Effector memory CD4-positive, alpha-beta T cell (primary cell): ENCODE data around the gene ZNF365.
"Not testable (repeated sequence)": the region's sequence is repeated elsewhere in the genome, so short reads cannot be mapped to it uniquely, and the experiment has no call there.

Source experiments
- DNase-seq, 3 donors: peaks; one replicate each; pipeline ENCODE4 v3.0.0-alpha.2; 2020
- H3K27ac ChIP-seq: 2 replicates; pipeline ENCODE4 v1.7.0; 2013; ENCODE audit warnings: mild to moderate bottlenecking, low read length, moderate library complexity; ENCODE audit not compliant: insufficient read depth, poor library complexity, severe bottlenecking
- H3K27me3 ChIP-seq: replicated peaks from 2 replicates; pipeline ENCODE4 v1.7.0; 2013; ENCODE audit warnings: mild to moderate bottlenecking, low read length; ENCODE audit not compliant: insufficient read depth, control insufficient read depth, poor library complexity, severe bottlenecking
- H3K36me3 ChIP-seq: 2 replicates; pipeline ENCODE4 v1.7.0; 2013; ENCODE audit warnings: mild to moderate bottlenecking, low read length, moderate library complexity; ENCODE audit not compliant: control insufficient read depth, insufficient read depth
- H3K4me1 ChIP-seq: 2 replicates; pipeline ENCODE4 v1.7.0; 2013; ENCODE audit warnings: low read length, mild to moderate bottlenecking; ENCODE audit not compliant: control insufficient read depth, insufficient read depth, poor library complexity, severe bottlenecking
- H3K4me3 ChIP-seq: 2 replicates; pipeline ENCODE4 v1.7.0; 2013; ENCODE audit warnings: low read length, low read depth, mild to moderate bottlenecking; ENCODE audit not compliant: insufficient read depth, poor library complexity, severe bottlenecking
- H3K9me3 ChIP-seq: 2 replicates; pipeline ENCODE4 v1.7.0; 2013; ENCODE audit warnings: mild to moderate bottlenecking, low read length, moderate library complexity; ENCODE audit not compliant: control insufficient read depth

ZNF365 gene

GRCh38 chr10:62376071-62377025 is 2.2 kb downstream of the ZNF365 start:
- no peak overlapping the region for H3K27ac ChIP-seq
- DNase-seq, result no peak
- no peaks in the 10 kb centered on the region for H3K27me3 ChIP-seq
- peaks cover 7% of the 10 kb centered on the region for H3K4me1 ChIP-seq
- no peak overlapping the region for H3K4me3 ChIP-seq
- no peaks in the 10 kb centered on the region for H3K9me3 ChIP-seq
- no peaks in the 10 kb centered on the region for H3K36me3 ChIP-seq

- no peaks in the 10 kb centered on the region for H3K27me3 ChIP-seq
- H3K4me1 ChIP-seq, result peaks cover 7% of the 10 kb centered on the region
- no peak overlapping the region for H3K4me3 ChIP-seq
- H3K27ac ChIP-seq, result no peak overlapping the region
- DNase-seq, result no peak
- H3K36me3 ChIP-seq, result no peaks in the 10 kb centered on the region
- no peaks in the 10 kb centered on the region for H3K9me3 ChIP-seq
Measured at GRCh38 chr10:62377026-62377415, 2.9 kb downstream of the ZNF365 start.

GRCh38 chr10:62377966-62378365 is 3.8 kb downstream of the ZNF365 start:
- no peak overlapping the region for H3K27ac ChIP-seq
- no peaks in the 10 kb centered on the region for H3K27me3 ChIP-seq
- no peaks in the 10 kb centered on the region for H3K9me3 ChIP-seq
- H3K4me3 ChIP-seq, result no peak overlapping the region
- H3K36me3 ChIP-seq, result no peaks in the 10 kb centered on the region
- no peak for DNase-seq
- H3K4me1 ChIP-seq, result peaks cover 7% of the 10 kb centered on the region

DNA sequence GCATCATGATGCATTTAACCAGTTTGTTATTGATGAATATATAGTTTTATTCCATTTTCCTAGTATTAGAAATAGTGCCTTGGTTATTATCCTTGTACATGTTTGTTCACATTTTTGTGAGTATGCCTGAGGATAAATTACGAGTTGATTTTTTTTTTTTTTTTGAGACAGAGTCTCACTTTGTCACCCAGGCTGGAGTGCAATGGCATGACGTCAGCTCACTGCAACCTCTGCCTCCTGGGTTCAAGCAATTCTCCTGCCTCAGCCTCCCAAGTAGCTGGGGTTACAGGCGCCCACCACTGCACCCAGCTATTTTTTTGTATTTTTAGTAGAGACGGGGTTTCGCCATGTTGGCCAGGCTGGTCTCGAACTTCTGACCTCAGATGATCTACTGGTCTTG is 4.7 kb downstream of the ZNF365 start:
- not testable (repeated sequence) for H3K9me3 ChIP-seq, H3K36me3 ChIP-seq, DNase-seq, H3K27ac ChIP-seq, H3K4me3 ChIP-seq, H3K27me3 ChIP-seq
- H3K4me1 ChIP-seq, result peaks cover 14% of the 10 kb centered on the region

DNA sequence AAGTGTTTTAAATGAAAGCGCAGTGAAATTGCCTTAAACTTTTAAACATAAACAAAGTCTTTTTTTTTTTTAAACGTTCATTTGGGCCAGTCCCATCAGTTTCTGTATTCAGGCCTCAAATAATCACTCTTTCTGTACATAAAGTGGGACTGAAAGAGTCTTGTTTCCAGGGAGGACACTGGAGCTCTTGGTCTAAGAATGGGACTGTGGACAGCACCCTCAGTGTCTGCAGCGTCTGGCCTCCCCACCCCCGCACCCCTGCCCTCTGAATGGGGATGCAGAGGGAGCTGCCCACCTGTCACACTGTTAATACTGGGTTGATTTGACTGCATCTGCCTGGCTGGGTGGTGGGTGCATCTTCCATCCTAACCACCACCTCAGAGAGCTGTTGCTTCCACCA is 5.2 kb downstream of the ZNF365 start:
- no peak overlapping the region for H3K27ac ChIP-seq
- no peaks in the 10 kb centered on the region for H3K27me3 ChIP-seq
- H3K4me1 ChIP-seq, result peaks cover 18% of the 10 kb centered on the region
- no peak overlapping the region for H3K4me3 ChIP-seq
- H3K9me3 ChIP-seq, result no peaks in the 10 kb centered on the region
- no peaks in the 10 kb centered on the region for H3K36me3 ChIP-seq
- no peak for DNase-seq

DNA sequence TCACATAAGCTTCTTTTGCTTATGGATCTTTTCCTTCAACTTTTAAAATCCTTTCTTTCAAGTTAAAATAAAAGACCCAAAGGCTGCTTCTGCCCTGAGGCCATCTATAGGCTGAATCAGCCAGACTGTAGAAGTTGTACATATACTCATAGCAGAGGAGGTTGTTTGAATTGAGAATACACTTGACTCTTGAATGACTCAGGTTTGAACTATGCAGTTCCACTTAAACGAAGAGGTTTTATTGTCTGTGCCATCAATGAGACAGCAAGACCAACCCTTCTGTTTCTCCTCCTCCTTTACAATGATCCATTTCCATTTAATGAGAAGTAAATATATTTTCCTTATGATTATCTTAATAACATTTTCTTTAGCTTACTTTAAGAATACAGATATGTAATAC is 5.8 kb downstream of the ZNF365 start:
- no peaks in the 10 kb centered on the region for H3K36me3 ChIP-seq
- peaks cover 16% of the 10 kb centered on the region for H3K4me1 ChIP-seq
- no peaks in the 10 kb centered on the region for H3K9me3 ChIP-seq
- H3K27me3 ChIP-seq, result no peaks in the 10 kb centered on the region
- no peak overlapping the region for H3K27ac ChIP-seq
- no peak overlapping the region for H3K4me3 ChIP-seq
- DNase-seq, result no peak

- H3K36me3 ChIP-seq, result no peaks in the 10 kb centered on the region
- no peak for DNase-seq
- H3K4me3 ChIP-seq, result no peak overlapping the region
- H3K27ac ChIP-seq, result no peak overlapping the region
- no peaks in the 10 kb centered on the region for H3K27me3 ChIP-seq
- H3K4me1 ChIP-seq, result peaks cover 16% of the 10 kb centered on the region
- H3K9me3 ChIP-seq, result no peaks in the 10 kb centered on the region
Measured at GRCh38 chr10:62381385-62382102, 7.4 kb downstream of the ZNF365 start.

DNA sequence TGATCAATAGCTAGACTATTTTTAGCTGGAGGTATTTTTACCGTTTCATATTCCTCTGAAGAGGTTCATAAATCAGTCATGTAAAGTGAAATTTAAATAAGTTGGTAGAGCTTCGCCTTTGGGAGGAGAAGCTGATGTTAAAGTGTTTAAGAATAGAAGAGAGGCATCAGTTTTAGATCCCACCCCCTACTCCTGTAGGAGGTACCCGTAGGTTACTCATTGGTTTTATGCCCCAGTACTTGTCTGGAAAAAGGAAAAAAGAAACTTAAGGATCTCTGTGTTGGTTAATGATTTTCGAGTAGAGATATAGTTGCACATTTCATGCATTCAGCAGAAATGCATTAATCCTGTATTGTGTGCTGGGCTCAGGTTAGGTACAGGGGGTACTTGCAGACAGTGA is 8.7 kb downstream of the ZNF365 start:
- no peaks in the 10 kb centered on the region for H3K36me3 ChIP-seq
- H3K4me3 ChIP-seq, result no peak overlapping the region
- H3K27ac ChIP-seq, result no peak overlapping the region
- H3K9me3 ChIP-seq, result no peaks in the 10 kb centered on the region
- peaks cover 16% of the 10 kb centered on the region for H3K4me1 ChIP-seq
- H3K27me3 ChIP-seq, result no peaks in the 10 kb centered on the region
- DNase-seq, result no peak

GRCh38 chr10:62384057-62384446 is 9.9 kb downstream of the ZNF365 start:
- no peaks in the 10 kb centered on the region for H3K9me3 ChIP-seq
- peaks cover 16% of the 10 kb centered on the region for H3K4me1 ChIP-seq
- no peaks in the 10 kb centered on the region for H3K36me3 ChIP-seq
- no peaks in the 10 kb centered on the region for H3K27me3 ChIP-seq
- peak overlapping the region; percentile 27 for H3K4me3 ChIP-seq
- DNase-seq, result peak; percentile 34 to 51 (median 51)
- peak overlapping the region; percentile 69 for H3K27ac ChIP-seq

DNA sequence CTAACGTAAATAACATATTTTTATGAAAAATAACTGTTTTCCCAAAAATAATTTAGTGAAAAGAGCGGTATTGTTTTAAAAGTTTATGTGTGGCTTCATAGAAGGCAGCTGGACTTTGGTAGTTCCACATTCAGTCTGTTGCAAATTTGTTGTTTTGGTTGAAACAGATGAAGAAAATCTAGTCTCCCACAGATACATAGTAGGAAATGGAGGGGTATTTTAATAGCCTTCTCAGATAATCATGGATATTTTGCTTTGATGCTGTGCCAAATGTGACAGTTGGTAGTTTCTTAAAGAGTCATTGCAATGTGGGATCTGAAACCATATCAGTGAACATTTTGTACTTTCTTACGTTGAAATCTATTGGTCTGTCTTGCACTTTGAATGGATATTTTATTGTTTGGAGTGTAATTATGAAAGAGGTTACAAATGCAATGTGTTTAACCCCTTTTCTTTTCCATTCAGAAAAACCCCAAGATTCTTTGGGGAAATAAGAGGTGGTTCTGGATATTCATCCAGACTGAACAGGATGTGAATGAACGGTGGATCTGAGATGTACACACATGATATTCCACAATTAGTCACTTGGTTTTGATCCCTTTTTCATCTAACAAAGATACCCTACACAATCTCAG is 10.4 kb downstream of the ZNF365 start:
- DNase-seq, result no peak
- H3K9me3 ChIP-seq, result no peaks in the 10 kb centered on the region
- H3K27me3 ChIP-seq, result no peaks in the 10 kb centered on the region
- peak overlapping the region; percentile 27 for H3K4me3 ChIP-seq
- H3K36me3 ChIP-seq, result no peaks in the 10 kb centered on the region
- peaks cover 16% of the 10 kb centered on the region for H3K4me1 ChIP-seq
- H3K27ac ChIP-seq, result peak overlapping the region; percentile 69
